NOMO-1 treated with DMSO at 0.1 percent for 48 hours (cell line): ENCODE results near the gene PPP1R16B.

ENCODE experiments used
- DNase-seq: peaks from one replicate; lab custom pipeline; 2025; ENCODE audit not compliant: unreplicated experiment; lab: John Stamatoyannopoulos, UW

Gene PPP1R16B

DNA sequence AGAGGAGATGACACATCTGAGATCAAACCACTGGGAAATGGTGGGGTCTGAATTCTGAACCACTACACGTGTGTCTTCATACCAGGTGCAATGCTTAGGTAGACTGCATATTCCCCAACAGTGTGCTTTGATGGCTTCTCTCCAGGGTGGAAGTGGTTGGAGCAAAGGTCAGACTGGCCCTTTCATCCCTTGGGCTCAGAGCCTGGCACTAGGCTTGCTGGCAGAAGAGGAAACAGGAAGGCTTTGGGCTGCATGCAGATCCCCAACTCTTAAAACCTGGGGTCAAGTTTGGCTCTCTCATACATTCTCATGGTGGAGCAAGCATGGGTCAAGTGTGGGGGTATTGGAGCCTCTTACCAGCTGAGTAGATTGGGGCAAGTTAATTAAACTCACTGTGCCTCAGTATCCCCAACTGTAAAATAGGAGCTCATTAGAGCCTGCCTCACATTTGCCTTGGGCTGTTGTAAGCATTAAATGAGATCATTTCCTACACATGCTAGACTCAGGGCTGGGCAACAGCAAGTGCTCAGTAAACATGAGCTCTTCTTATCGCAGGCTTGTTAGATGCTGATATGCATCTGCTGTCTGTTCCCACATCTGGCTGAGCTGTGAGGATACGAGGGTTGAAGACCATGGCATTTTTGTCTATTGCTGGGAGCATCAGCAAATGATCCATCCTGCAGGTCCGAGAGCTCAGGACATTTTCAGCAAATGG, 69.1 kb downstream of the PPP1R16B start:
- no peak for DNase-seq

DNA sequence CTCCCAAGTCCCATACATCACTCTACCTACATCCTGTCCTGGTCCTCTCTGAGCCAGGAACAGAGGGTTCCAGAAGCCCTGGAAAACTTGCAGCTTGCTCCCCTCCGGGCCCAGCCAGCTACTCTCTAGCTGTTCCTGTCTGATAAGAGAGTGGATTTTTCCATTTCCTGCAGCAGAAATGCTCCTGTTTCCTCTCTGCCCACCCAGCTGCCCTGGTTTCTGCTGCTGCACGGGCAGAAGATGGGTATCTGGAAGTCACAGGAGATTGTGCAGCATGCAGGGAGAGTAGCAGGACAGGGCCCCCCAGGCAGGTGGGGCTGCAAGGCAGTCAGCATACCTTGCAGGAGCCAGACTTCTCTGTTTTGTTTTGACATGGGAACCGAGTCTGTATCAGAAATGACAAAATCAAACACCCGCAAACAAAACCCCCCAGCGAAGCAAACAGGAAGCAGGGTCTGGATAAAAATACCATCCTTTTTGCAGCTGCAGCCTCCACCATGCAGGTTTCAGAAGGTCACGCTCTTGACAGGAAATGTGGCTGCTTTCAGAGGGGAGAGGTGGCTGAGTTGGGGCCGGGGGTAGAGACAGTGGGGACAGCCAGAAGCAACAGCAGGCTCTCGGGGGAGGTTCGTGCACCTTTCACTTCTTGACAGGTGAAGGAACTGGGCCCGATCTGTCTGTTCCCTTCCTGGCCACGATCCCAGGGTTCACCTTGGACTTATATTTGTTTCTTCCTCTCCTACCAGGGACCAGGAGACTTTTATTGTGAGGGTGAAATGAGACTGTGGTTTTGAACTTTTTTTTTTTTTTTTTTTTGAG, 69.9 kb downstream of the PPP1R16B start:
- DNase-seq: peak; percentile 5

DNA sequence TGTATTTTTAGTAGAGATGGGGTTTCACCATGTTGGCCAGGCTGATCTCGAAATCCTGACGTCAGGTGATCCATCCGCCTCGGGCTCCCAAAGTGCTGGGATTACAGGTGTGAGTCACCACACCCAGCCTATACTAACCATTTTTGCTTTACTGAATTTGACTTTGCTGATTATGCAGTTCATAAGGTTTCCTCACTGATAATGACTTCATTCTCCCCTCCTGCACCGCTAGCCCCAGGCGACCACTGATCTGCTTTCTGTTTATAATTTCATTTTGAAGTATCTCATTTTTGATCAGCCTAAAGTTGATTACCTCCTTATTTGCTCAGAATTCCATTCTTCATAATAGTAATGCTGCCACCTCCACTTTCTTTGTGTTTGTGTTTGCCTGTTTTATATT, 72.0 kb downstream of the PPP1R16B start:
- no peak for DNase-seq

DNA sequence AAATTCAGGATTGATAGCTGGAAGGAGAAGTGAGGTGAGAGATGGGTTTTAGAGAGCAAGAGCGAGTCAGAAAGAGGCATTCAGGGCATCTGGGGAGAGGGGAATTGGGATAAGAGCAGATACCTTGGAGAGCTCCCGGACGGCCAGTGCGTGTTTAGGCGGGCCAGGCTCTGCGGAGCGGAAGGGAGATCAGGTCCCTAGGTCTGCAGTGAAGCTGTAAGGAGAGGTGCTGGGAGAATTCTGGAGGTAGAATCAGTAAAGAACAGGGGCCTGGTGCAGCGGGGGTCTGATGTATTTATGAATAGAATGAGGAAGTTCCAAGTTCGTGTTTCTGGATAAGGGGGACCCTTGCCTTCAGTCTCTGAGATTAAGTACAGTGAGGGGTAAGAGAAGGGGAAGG, 73.4 kb downstream of the PPP1R16B start:
- DNase-seq: no peak

DNA sequence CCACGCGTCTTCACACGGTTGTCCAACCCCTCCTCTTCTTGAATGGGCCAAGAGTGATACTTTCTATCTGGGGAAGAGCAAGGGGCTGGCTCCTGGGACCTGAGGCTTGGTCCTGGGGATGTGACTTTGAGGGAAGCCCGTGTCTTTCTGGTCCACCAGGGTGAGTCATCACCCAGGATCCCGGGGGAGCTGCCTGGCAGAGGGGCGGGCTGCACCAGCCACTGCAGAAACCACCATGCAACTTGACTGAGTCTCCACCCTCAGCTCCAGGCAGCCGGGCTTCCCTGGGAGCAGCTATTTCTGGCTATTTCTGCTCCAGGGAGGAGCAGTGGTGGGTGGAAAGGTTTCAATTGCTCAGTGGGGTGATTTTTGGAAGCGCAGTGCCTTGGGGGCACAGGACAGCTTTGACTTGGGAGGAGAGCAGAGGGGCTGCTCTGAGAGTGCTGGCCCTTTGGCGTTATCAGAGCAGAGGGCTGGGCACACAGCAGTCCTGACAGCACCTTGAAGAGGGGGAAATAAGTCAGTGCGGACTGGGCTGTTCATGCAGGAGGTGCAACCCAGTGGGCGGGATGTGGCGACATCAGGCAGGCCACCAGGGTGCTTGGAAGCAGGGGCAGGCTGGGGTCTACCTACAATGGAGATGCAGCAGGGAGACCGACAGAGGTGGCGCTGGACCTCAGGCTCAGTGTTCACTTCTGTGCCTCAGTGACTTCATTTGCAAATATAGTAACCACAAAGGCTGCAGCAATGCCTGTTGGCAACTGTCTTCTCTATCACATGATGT, 75.6 kb downstream of the PPP1R16B start:
- DNase-seq: no peak

DNA sequence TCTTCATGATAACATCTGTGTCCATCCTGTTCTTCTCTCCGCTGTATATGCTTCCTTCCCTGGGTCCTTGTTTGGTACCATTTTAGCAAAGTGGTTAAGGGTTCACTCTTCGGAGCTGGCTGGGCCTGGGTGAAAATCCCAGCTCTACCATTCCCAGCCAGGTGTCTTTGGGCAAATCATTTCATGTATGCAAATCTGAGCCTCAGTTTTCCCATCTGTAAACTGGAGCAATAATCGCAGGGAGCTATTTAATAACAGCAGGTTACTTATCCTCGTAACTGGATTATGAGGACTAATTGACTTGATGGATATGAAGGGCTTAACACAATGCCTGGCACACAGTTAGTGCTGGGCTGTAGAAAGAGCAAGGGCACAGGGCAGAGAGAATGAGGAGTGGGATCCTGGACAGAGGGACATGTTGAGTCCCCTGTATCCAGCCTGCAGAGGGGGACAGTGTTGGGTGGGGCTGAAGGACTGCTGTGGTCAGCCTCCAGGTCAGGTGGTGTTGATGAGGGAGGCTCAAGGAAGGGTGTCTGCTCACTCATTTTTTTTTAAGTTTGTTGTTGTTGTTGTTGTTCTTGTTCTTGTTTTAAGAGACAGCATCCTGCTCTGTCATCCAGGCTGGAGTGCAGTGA, 76.4 kb downstream of the PPP1R16B start:
- no peak for DNase-seq

DNA sequence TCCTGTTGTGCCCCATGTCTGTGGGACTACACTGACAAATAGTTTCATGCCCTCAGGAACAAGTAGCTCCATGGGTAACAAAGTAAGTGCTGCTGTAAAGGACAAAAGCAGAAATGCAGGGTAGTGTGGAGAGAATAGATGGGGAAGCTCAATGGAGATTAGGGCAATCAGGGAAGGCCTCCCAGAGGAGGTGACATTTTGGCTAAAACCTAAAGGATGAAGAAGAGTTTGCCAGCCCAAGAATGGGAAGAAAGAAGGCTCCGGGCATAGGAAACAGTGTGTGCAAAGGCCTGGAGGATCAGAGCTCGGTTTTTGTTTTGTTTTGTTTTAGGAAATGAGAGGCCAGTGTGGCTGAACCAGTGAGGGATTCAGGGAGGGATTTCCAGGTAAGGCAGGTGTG, 77.1 kb downstream of the PPP1R16B start:
- DNase-seq: no peak

DNA sequence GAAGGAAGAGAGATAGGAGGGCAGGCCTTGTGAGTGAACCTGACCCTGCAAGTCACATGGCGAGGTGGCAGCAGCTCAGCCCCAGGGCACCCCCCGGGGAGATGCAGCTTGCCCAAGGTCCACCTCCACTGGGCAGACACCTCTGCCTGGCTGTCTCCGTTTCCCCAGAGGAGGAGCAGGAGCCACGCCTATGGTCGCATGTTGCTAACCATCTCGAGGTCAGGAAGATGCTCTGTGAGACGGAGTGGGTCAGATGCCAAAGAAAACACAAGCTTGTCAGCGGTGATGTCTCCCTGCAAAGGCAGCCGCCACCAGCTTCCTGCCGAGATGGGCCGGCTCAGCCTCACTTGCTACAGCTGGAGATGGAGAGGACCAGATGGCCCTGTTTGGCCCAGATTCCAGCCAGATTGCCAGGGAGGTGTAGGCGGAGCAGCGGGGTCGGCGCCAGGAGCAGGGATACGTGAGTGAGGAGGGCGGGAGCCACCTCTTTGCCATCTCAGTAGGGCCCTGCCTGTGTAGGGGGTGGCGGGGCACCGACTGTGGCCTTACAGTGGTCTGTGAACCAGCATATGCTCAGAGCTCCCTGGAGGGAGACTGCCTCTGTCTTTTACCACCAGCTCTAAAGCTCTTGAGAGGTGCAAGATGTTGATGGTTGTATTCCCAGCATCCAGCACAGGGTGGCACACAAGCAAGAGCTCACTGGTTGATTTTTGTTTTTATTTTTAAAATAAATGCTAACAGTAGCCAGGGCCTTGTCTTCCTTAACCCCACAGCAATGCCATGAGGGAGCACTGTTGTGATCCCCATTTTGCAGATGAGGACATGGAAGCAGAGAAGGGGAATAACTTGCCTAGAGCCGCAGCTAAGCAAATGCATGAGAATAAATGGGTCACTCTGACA, 77.8 kb downstream of the PPP1R16B start:
- no peak for DNase-seq

DNA sequence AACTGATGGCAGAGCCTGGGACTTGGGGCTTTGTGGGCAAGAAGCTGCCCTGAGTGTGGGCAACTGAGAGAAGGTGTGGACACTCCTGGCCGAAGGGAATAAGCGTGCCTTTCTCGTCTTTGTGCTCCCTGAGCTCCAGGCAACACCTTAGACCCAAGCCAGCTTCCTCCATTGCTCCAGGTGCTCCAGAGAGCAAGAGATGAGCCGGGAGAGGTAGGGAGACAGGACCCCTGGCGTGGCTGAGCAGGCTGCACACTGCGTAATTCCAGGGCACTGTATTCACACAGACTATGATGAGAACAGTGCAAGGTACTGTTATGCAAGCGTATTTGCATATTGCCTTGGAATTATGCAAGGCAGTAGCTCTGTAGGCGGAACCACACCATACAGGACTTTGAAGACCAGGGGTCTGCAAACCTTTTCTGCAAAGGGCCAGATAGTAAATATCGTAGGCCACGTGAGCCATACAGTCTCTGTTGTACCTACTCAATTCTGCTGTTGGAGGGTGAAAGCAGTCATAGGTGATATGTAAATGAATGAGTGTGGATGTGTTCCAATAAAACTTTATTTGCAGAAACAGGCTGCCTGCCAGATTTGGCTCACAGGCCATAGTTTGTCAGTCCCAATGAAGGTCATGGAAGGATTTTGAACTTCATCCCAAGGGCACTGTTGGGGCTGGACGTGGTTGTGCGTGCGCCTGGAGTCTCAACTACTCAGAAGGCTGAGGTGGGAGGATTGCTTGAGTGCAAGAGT, 78.7 kb downstream of the PPP1R16B start:
- peak; percentile 67 for DNase-seq

DNA sequence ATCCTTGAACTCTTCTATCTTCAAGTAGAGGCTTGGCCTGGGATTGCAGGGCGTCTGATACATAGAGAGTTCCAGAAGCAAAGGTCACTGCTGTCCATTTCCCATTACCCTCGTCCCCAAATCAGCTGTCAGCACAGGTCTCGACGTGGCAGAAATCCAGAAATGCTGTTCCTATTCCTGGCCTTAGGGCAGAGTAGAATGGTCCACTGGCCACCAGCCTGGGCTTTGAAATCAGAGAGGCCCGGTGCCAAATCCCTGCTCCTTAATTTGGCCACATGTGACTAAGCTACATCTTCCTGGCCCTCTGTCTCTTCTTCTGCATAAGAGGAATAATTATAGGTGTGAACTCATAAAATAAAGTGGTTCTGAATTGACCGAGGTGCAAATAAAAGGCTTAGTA, 79.9 kb downstream of the PPP1R16B start:
- DNase-seq: no peak

DNA sequence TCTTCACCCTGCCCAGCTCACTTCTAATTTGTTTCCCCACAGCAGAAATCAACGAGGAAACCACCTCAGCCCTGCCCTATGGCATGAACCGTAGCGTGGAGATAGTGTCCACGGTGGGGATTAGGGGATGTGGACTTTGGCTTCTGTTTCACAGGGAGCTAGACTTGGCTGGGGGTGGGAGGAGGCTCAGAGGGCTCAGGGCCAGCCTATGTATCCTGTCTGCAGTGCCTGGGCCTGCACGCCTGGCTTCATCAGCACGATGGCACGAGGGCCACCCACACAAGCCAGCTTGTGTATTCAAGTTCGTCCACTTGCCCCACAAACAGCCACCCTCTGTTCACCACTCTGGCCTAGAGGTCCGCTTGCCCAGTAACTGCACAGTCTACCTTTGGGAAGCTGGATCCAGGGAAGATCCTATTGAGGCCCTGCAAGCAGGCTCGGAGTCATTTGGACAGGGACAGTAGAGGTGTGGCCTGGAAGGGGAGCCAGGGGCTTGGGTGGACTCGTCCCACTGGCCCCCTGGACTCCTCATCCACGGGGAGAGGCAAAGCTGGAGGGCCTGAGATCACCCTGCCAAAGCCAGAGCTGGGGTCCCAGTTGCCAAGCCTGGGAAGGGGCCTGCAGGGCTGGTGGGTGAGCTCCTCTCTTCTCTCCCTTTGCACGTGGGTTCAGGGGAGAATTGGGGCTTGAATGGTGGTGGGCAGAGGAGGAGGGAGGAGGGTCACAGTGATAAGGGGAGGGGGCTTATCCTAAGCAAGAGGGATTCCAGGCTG, 82.7 kb downstream of the PPP1R16B start:
- no peak for DNase-seq

DNA sequence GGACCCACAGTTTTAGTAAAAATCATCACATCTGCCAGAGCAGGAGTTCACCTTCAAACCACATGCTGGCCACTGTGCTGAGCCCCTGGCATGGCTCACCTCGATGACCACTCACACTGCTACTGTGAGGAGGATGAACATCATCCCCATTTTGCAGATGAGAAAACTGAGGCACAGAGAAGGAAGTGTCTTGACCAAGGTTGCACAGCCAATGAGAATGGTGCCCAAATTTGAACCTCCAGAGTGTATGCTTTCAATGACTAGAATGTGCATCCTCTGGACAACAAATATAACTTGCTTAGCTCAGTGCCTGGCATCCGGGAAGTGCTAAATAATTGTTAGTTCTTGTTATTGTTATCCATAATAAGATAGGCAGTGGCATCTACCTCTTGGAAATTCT, 83.6 kb downstream of the PPP1R16B start:
- DNase-seq: no peak

DNA sequence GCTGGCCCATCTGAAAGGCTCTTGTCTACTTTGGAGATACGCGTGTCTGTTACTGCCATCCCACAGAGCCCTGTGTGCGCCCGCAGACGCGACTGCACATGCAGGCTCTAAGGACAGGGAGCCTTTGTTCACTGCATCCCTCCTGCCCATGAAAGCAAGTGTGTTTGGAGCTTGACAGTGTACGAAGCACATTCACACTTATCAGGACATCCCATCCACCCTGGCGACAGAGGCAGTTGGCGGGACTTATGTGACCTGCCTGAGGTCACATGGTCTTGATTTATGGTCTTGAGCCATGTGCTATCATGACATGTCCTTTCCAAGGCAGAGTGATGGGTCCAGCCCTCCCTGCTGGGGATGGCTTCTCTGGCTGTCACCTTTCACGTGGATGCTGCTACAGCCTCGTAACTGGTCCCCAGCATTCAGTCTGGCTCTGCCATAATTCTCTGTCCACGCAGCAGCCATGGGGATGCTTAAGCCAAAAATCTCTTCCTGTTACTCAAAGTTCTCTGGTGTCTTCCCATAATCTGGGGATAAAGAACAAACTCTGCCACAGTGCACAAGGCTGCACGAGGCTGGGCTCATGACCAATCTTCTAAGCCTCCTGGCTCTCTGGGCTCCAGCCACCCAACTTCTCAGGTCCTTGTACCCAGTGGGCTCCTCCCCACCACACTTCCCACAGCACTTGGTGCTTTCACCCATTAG, 84.4 kb downstream of the PPP1R16B start:
- DNase-seq: no peak

DNA sequence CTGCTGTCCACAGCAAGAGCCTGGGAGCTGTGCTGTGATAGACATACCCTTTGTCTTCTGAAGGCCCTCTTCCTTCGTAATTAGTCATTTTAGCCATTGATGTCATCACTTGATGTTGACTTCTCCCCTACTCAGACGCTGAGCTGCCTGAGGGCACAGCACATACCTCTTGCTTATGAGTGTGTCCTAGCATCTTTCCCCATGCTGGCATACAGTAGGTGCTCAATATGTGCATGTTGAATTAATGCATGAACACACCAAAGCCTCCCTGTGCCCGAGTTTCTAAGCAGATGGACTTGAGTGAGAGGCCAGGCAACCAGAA, 85.0 kb downstream of the PPP1R16B start:
- DNase-seq: no peak

DNA sequence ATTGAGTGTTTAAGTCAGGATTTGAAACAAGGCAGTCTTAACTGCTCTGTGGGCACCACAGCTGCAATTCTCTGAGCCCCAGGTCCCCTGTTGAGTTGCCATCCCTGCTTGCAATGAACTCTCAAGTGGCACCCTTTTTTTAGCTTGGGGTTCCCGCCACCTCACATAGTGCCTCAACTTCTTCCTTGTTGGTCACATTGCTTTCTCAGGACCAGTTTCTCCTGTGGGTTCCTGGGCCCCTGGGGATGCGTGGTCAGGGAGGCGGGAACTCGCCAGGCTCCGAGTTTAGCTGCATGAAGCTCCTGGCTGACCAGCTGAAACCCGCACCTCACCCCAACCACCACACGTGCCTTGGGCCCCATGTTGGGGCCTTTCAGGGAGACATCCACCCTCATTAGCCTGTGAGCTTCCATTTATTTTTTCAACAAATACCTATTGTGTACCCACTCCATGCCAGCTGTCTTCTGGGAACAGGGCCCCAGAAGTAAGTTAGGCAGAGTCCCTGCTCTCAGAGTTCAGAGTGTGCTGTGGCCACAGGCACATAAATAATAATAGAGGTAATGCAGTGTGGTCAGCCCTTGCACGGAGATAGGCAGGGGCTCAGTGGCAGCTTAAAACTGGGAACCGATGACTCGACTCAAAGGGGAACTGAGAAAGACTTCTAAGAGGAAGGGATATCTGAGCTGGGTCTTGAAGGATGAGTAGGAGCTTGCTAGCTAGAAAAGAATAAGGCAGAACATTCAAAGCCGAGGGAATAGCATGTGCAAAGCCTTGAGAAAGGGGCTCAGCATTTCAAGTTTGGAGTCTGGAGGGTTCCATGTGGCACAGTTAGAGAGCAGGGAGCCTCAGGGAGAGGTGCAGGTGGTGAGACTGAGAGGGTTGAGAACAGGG, 86.8 kb downstream of the PPP1R16B start:
- DNase-seq: peak; percentile 89

DNA sequence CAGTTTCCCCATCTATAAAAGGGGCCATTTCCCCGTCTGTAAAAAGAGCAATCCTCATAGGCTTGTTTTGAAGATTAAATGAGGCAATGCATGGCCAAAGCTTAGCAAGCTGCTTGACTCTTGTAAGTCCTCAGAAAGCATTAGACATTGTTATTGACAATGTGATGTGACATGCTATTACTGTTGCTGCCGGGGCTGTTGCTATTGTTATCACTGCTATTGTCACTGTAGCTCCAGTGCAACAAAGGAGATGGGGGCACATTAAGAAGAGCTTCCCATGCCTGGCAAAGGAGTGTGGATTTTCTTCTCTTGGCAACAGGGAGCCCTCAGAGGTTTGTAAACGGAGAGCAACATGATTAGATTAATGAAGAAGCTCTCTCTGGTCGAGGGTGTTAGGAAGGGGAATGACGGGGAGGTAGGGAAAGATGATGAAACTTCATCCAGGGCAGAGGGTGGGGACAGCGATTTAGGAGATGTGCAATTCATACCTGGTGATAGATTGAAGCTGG, 87.6 kb downstream of the PPP1R16B start:
- no peak for DNase-seq

DNA sequence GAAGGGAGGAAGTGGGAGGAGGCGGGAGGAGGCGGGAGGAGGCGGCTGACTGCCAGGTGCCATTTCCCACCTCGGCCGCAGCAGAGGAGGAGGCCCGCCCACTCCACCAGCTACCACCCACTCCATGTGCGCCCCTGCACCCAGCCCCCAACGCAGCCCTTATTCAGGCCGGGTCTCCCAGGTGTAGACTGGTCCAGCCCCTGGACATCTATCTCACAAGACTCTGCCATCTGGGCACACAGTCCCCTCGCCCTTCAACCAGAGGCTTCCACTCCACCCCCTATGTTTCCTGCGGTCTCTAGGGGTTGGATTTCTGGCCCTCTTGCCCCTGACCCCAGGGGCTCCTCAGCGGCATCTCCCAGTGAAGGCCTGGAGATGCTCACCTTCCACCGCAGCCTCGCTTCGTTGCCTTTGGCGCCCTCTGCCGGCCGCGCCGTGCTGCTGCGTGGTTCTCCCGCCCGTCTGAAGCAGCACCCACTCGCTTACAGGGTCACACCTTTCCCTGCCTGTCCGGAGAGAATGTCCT, 88.1 kb downstream of the PPP1R16B start:
- peak; percentile 51 for DNase-seq
